H9 (cell line): Measurements from ENCODE around the gene GBGT1. TPM values are rescaled to one million over a fixed set of nuclear protein-coding genes. Genes with fewer than 3 reads are reported as not detected.
A peak's percentile ranks its signal among the peaks of the same experiment; 100 is the strongest.

Experiments used
- DNase-seq: peaks from one replicate; pipeline ENCODE4 v3.0.0-alpha.2; 2017
- H2AFZ ChIP-seq: one replicate; pipeline ENCODE4 v1.6.1; 2013; ENCODE audit warnings: mild to moderate bottlenecking, low read length, control low read depth, moderate library complexity
- H2AK5ac ChIP-seq: 2 replicates; pipeline ENCODE4 v1.6.1; 2013; ENCODE audit warnings: low read length, control low read depth, mixed read lengths; ENCODE audit not compliant: insufficient read length
- H2BK120ac ChIP-seq: one replicate; pipeline ENCODE4 v1.6.1; 2013; ENCODE audit warnings: low read depth, mild to moderate bottlenecking, low read length, control low read depth, inconsistent platforms; ENCODE audit not compliant: poor library complexity, severe bottlenecking
- H2BK12ac ChIP-seq: 2 replicates; pipeline ENCODE4 v1.6.1; 2013; ENCODE audit warnings: low read length, control low read depth, mixed read lengths, low read depth; ENCODE audit not compliant: insufficient read length
- H2BK15ac ChIP-seq: 2 replicates; pipeline ENCODE4 v1.6.1; 2013; ENCODE audit warnings: low read depth, low read length, control low read depth
- H2BK20ac ChIP-seq: one replicate; pipeline ENCODE4 v1.6.1; 2013; ENCODE audit warnings: low read depth, mild to moderate bottlenecking, low read length, control low read depth, inconsistent platforms; ENCODE audit not compliant: poor library complexity, severe bottlenecking
- H2BK5ac ChIP-seq: 2 replicates; pipeline ENCODE4 v1.6.1; 2013; ENCODE audit warnings: low read length, control low read depth, mixed read lengths; ENCODE audit not compliant: insufficient read length
- H3K14ac ChIP-seq: 2 replicates; pipeline ENCODE4 v1.6.1; 2013; ENCODE audit warnings: low read length, control low read depth; ENCODE audit not compliant: insufficient read depth
- H3K18ac ChIP-seq: 2 replicates; pipeline ENCODE4 v1.6.1; 2013; ENCODE audit warnings: low read depth, mild to moderate bottlenecking, mixed read lengths, low read length, control low read depth; ENCODE audit not compliant: insufficient read length
- H3K23ac ChIP-seq: 2 replicates; pipeline ENCODE4 v1.6.1; 2013; ENCODE audit warnings: low read length, control low read depth, mixed read lengths, low read depth; ENCODE audit not compliant: insufficient read length
- H3K23me2 ChIP-seq: 2 replicates; pipeline ENCODE4 v1.6.1; 2013; ENCODE audit warnings: low read depth, mild to moderate bottlenecking, mixed read lengths, low read length, control low read depth; ENCODE audit not compliant: insufficient read length, poor library complexity, severe bottlenecking
- H3K27ac ChIP-seq: 2 replicates; pipeline ENCODE4 v1.5.1; 2013; ENCODE audit warnings: low read length, control low read depth, mixed read lengths, low read depth; ENCODE audit not compliant: insufficient read length
- H3K27me3 ChIP-seq: 2 replicates; pipeline ENCODE4 v1.6.1; 2013; ENCODE audit warnings: low read length, control low read depth, inconsistent platforms; ENCODE audit not compliant: insufficient read depth
- H3K4ac ChIP-seq: 2 replicates; pipeline ENCODE4 v1.6.1; 2013; ENCODE audit warnings: low read depth, mild to moderate bottlenecking, control low read depth, inconsistent platforms, low read length, moderate library complexity
- H3K4me1 ChIP-seq: 2 replicates; pipeline ENCODE4 v1.6.1; 2013; ENCODE audit warnings: low read length, control low read depth, inconsistent platforms; ENCODE audit not compliant: insufficient read depth
- H3K4me2 ChIP-seq: 2 replicates; pipeline ENCODE4 v1.6.1; 2013; ENCODE audit warnings: low read length, control low read depth, mixed read lengths; ENCODE audit not compliant: insufficient read length, insufficient read depth
- H3K56ac ChIP-seq: 2 replicates; pipeline ENCODE4 v1.6.1; 2013; ENCODE audit warnings: low read depth, mild to moderate bottlenecking, mixed read lengths, low read length, control low read depth; ENCODE audit not compliant: insufficient read length
- H3K79me1 ChIP-seq: 2 replicates; pipeline ENCODE4 v1.6.1; 2013; ENCODE audit warnings: low read depth, mild to moderate bottlenecking, moderate library complexity, low read length, control low read depth, inconsistent platforms; ENCODE audit not compliant: insufficient read depth, poor library complexity, severe bottlenecking
- H3K79me2 ChIP-seq: 2 replicates; pipeline ENCODE4 v1.6.1; 2013; ENCODE audit warnings: low read length, control low read depth, inconsistent platforms; ENCODE audit not compliant: insufficient read depth
- H3K9ac ChIP-seq: 2 replicates; pipeline ENCODE4 v1.6.1; 2013; ENCODE audit warnings: low read length, control low read depth, mixed read lengths; ENCODE audit not compliant: insufficient read length; ENCODE audit errors: extremely low read depth
- H3K9me3 ChIP-seq: one replicate; pipeline ENCODE4 v1.6.1; 2013; ENCODE audit warnings: low read depth, low read length, inconsistent platforms; ENCODE audit not compliant: control insufficient read depth
- H3T11ph ChIP-seq: one replicate; pipeline ENCODE4 v1.6.1; 2013; ENCODE audit warnings: mild to moderate bottlenecking, low read length, control low read depth, inconsistent platforms
- H4K20me1 ChIP-seq: one replicate; pipeline ENCODE4 v1.6.1; 2013; ENCODE audit not compliant: control insufficient read depth, insufficient read length, insufficient read depth
- H4K5ac ChIP-seq: 2 replicates; pipeline ENCODE4 v1.6.1; 2013; ENCODE audit warnings: low read depth, mild to moderate bottlenecking, mixed read lengths, low read length, control low read depth; ENCODE audit not compliant: insufficient read length
- H4K8ac ChIP-seq: replicated peaks from 2 replicates; pipeline ENCODE4 v1.6.1; 2013; ENCODE audit warnings: low read length, control low read depth, mixed read lengths, low read depth; ENCODE audit not compliant: insufficient read length
- H4K91ac ChIP-seq: 2 replicates; pipeline ENCODE4 v1.6.1; 2013; ENCODE audit warnings: low read depth, mild to moderate bottlenecking, moderate library complexity, mixed read lengths, low read length, control low read depth; ENCODE audit not compliant: insufficient read length
- H3K27ac Mint-ChIP-seq, 3 experiments: 2 replicates in 2 of 3; 3 replicates in 1 of 3; pipeline ENCODE4 v1.8.0; 2020 to 2021; ENCODE audit warnings: mixed read lengths in 3 of 3, mild to moderate bottlenecking in 1 of 3, moderate library complexity in 1 of 3
- H3K27me3 Mint-ChIP-seq: 2 replicates; pipeline ENCODE4 v1.8.0; 2021; ENCODE audit warnings: low read depth, mild to moderate bottlenecking, moderate library complexity, mixed read lengths
- H3K36me3 Mint-ChIP-seq, 3 experiments: 2 replicates in 2 of 3; 3 replicates in 1 of 3; pipeline ENCODE4 v1.8.0; 2020 to 2021; ENCODE audit warnings: low read depth in 3 of 3, mixed read lengths in 3 of 3; ENCODE audit not compliant: insufficient read depth in 1 of 3
- H3K4me1 Mint-ChIP-seq, 2 experiments: 2 replicates each; pipeline ENCODE4 v1.8.0; 2020; ENCODE audit warnings: mixed read lengths in 2 of 2
- H3K4me3 Mint-ChIP-seq, 2 experiments: 2 replicates in 1 of 2; 3 replicates in 1 of 2; pipeline ENCODE4 v1.8.0; 2020 to 2021; ENCODE audit warnings: mild to moderate bottlenecking in 2 of 2, mixed read lengths in 2 of 2, moderate library complexity in 1 of 2
- H3K9me3 Mint-ChIP-seq, 2 experiments: 2 replicates in 1 of 2; 3 replicates in 1 of 2; pipeline ENCODE4 v1.8.0; 2020; ENCODE audit warnings: mild to moderate bottlenecking in 2 of 2, mixed read lengths in 2 of 2, moderate library complexity in 1 of 2
- WGBS: extraction: QIAGEN DNeasy Blood & Tissue Kit; methylation state at CpG from one replicate; pipeline ENCODE4 v1.1.7; 2013; ENCODE audit warnings: missing lambda C conversion rate, low lambda C conversion rate, mixed read lengths; ENCODE audit not compliant: insufficient read length; ENCODE audit errors: extremely low coverage; 5-methylcytosine and 5-hydroxymethylcytosine counted together
- total RNA-seq: library from RNA; stranded (reverse); gene quantifications from 2 replicates; pipeline ENCODE4 v1.2.1, GENCODE V29; 2021
- TF ChIP-seq, protein P1 (sequence below): fragments of 200-600 bp; sonication (generic); conservative IDR thresholded peaks from 3 replicates; pipeline ENCODE4 v1.8.0; 2021; ENCODE audit warnings: antibody characterized with exemption, mild to moderate bottlenecking

GBGT1 gene
- total RNA-seq, 1 experiment from 2014 or later = 9.3 TPM

DNA sequence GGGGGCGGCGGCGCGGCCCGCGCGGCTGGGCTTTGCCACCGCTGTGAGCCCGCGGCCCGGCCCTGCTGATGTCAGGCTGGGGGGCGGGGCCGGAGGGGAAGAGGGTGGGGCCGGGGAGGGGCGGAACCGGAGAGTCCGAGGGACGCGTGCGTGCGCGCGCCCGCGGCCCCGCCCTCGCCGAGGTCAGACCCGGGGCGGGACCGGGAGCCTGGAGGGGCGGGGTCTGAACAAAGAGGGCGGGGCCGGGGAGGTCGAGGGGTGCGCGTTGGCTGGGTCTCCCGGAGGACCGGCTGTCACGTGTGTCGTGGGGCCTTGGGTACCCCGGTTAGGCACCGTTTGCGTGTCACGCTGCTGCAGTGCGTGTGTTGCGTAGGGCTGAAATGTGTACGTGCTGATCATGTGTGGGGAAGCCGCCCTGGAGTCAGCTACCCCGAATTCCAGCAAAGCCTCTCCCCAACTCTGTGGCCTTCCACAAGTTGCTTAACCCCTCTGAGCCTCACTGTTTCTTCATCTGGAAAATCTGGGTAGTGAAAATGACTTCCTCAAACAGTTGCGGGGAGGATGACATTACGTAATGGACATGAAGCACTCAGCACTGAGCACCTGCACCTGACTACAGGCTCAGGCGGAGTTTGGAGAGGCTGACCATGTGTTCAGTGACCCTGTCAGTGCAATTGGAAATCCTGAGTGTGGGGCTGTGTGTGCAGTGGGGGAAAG, 42.4 kb downstream of the GBGT1 start, which contains the start of gene RALGDS:
Gene RALGDS (minus strand): TSS at position 43 of the 717 bp plus-strand sequence. CDS start 86 bp downstream, outside the sequence.
- Histone ChIP-seq H3K79me1 (no peaks in the 10 kb centered on the region), H4K91ac (no peak within 1 kb of the TSS), H3K18ac (peak within 1 kb of the TSS; percentile 46), H3K79me2 (no peaks in the 10 kb centered on the region), H4K20me1 (peaks cover 8% of the 10 kb centered on the region), H3K27ac (no peak within 1 kb of the TSS), H3K4me1 (peaks cover 3% of the 10 kb centered on the region; the same call in 1 of the 2 replicates), H2BK12ac (no peak within 1 kb of the TSS), H2BK120ac (no peak within 1 kb of the TSS), H4K5ac (no peak within 1 kb of the TSS), H3K56ac (no peak within 1 kb of the TSS), H3K27me3 (peaks cover 8% of the 10 kb centered on the region; the same call in 1 of the 2 replicates), H3K4ac (no peak within 1 kb of the TSS), H3K9me3 (no peaks in the 10 kb centered on the region), H2AK5ac (no peak within 1 kb of the TSS), H2AFZ (no peak within 1 kb of the TSS), H2BK5ac (no peak within 1 kb of the TSS), H3T11ph (no peak within 1 kb of the TSS), H2BK20ac (no peak within 1 kb of the TSS), H2BK15ac (no peak within 1 kb of the TSS), H3K9ac (peak within 1 kb of the TSS; percentile 15), H3K23ac (no peak within 1 kb of the TSS), H3K4me2 (peak within 1 kb of the TSS; percentile 74), H3K23me2 (peaks cover 9% of the 10 kb centered on the region), H3K14ac (peak within 1 kb of the TSS; percentile 69), H4K8ac (no peak within 1 kb of the TSS)
- H3K4me1 Mint-ChIP-seq = peaks cover 9 to 29% of the 10 kb centered on the region in 2 experiments
- H3K36me3 Mint-ChIP-seq = no peaks in the 10 kb centered on the region; a peak in 1 of 7 replicates
- H3K27ac Mint-ChIP-seq = no peak within 1 kb of the TSS
- TF ChIP-seq, protein P1, sequence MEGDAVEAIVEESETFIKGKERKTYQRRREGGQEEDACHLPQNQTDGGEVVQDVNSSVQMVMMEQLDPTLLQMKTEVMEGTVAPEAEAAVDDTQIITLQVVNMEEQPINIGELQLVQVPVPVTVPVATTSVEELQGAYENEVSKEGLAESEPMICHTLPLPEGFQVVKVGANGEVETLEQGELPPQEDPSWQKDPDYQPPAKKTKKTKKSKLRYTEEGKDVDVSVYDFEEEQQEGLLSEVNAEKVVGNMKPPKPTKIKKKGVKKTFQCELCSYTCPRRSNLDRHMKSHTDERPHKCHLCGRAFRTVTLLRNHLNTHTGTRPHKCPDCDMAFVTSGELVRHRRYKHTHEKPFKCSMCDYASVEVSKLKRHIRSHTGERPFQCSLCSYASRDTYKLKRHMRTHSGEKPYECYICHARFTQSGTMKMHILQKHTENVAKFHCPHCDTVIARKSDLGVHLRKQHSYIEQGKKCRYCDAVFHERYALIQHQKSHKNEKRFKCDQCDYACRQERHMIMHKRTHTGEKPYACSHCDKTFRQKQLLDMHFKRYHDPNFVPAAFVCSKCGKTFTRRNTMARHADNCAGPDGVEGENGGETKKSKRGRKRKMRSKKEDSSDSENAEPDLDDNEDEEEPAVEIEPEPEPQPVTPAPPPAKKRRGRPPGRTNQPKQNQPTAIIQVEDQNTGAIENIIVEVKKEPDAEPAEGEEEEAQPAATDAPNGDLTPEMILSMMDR = no peak
- WGBS = no CpG with 5 or more reads among the region's 53 CpGs
- H3K27me3 Mint-ChIP-seq = peaks cover 55% of the 10 kb centered on the region
- no peaks in the 10 kb centered on the region for H3K9me3 Mint-ChIP-seq
- peak; percentile 87 for DNase-seq
- H3K4me3 Mint-ChIP-seq = peak within 1 kb of the TSS; percentile 64 to 83
